Measurements from ENCODE around the gene BLNK.

- TF ChIP-seq POLR2A (IDR thresholded peaks at IDR 0.05) (no peak), CTCF (IDR thresholded peaks at IDR 0.05) (no peak), EP300 (IDR thresholded peaks at IDR 0.05) (no peak), POLR2AphosphoS5 (IDR thresholded peaks at IDR 0.05) (no peak)
These were observed 62.4 kb downstream of the BLNK start for GRCh38 chr10:96208946-96209345.
